Stimulated activated CD4-positive, alpha-beta T cell treated with anti-CD3 and anti-CD28 coated beads, Interleukin-2, amount 100 ng/mL, for 24 hours (primary cell): ENCODE results near the gene BARX2.

Source experiments
- DNase-seq, 2 donors: peaks; one replicate each; pipeline ENCODE4 v3.0.0-alpha.2; 2020

BARX2 gene

GRCh38 chr11:129374081-129374992 lies 1.3 kb upstream of the BARX2 start:
- DNase-seq: peak in 1 of 2 donors; percentile 18

GRCh38 chr11:129374993-129375750 lies 476 bp upstream of the BARX2 start:
- peak; percentile 27 to 41 for DNase-seq

- DNase-seq: no peak
These were observed 1.2 kb downstream of the BARX2 start for GRCh38 chr11:129376658-129377341.

GRCh38 chr11:129377739-129378138 lies 2.1 kb downstream of the BARX2 start:
- DNase-seq: no peak

GRCh38 chr11:129380413-129380812 lies 4.8 kb downstream of the BARX2 start:
- DNase-seq: no peak

- DNase-seq: no peak
These were observed 6.9 kb downstream of the BARX2 start for GRCh38 chr11:129382583-129382982.

- no peak for DNase-seq
These were observed 7.4 kb downstream of the BARX2 start for GRCh38 chr11:129383060-129383459.

GRCh38 chr11:129383502-129383901 lies 7.9 kb downstream of the BARX2 start:
- no peak for DNase-seq

GRCh38 chr11:129384415-129384814 lies 8.8 kb downstream of the BARX2 start:
- DNase-seq: no peak

- DNase-seq: no peak
These were observed 10.2 kb downstream of the BARX2 start for GRCh38 chr11:129385801-129386200.

GRCh38 chr11:129386795-129387397 lies 11.2 kb downstream of the BARX2 start:
- DNase-seq: no peak

- DNase-seq: no peak
These were observed 11.8 kb downstream of the BARX2 start for GRCh38 chr11:129387434-129387833.

GRCh38 chr11:129388824-129389223 lies 13.2 kb downstream of the BARX2 start:
- no peak for DNase-seq

- no peak for DNase-seq
These were observed 14.7 kb downstream of the BARX2 start for GRCh38 chr11:129390303-129390821.

GRCh38 chr11:129391360-129391759 lies 15.7 kb downstream of the BARX2 start:
- no peak for DNase-seq

- no peak for DNase-seq
These were observed 16.2 kb downstream of the BARX2 start for GRCh38 chr11:129391821-129392220.

GRCh38 chr11:129392995-129393394 lies 17.3 kb downstream of the BARX2 start:
- no peak for DNase-seq

GRCh38 chr11:129394709-129395108 lies 19.1 kb downstream of the BARX2 start:
- DNase-seq: no peak

- no peak for DNase-seq
These were observed 19.8 kb downstream of the BARX2 start for GRCh38 chr11:129395432-129395831.

GRCh38 chr11:129395883-129396282 lies 20.2 kb downstream of the BARX2 start:
- no peak for DNase-seq

GRCh38 chr11:129396454-129396853 lies 20.8 kb downstream of the BARX2 start:
- no peak for DNase-seq
